ENCODE results near the gene IGSF21. TPM values are rescaled to one million over a fixed set of nuclear protein-coding genes. Genes with fewer than 3 reads are reported as not detected.

IGSF21 gene
- total and polyA plus RNA-seq, 2 donors from 2014 or later: 1.4 to 6.6 TPM

- Histone ChIP-seq H3K4me1 (ENCODE audit: control insufficient read depth in 2 of 3, insufficient read depth in 2 of 3, low read depth in 1 of 3, low read length in 3 of 3) (no peaks in the 10 kb centered on the region), H3K27ac (ENCODE audit: low read depth in 2 of 2, low read length in 2 of 2) (no peak overlapping the region), H3K27me3 (ENCODE audit: control insufficient read depth, insufficient read depth, low read length) (no peaks in the 10 kb centered on the region), H3K9ac (ENCODE audit: low read length in 3 of 3) (no peak overlapping the region), H3K4me3 (ENCODE audit: low read length in 3 of 3) (no peak overlapping the region), H3K9me3 (ENCODE audit: control insufficient read depth in 2 of 3, insufficient read depth in 1 of 3, low read length in 3 of 3) (peaks cover 0 to 2% (median 0%) of the 10 kb centered on the region in 3 donors), H3K36me3 (ENCODE audit: control insufficient read depth in 2 of 3, insufficient read depth in 3 of 3, low read length in 3 of 3) (no peaks in the 10 kb centered on the region)
- TF ChIP-seq CTCF (IDR thresholded peaks at IDR 0.05; ENCODE audit: borderline replicate concordance, extremely low read depth, insufficient read depth): no peak
- FAIRE-seq (no peak), DNase-seq (peak in 1 of 5 donors; percentile 11)
- intact Hi-C loops (cut with DNase I): no loop called here
These were observed 145.5 kb downstream of the IGSF21 start for GRCh38 chr1:18253093-18253492.

- FAIRE-seq (no peak), DNase-seq (peak in 4 of 5 donors; percentile 84 to 92 (median 91))
- no peaks in the 10 kb centered on the region for H3K36me3 ChIP-seq (ENCODE audit: control insufficient read depth in 2 of 3, insufficient read depth in 3 of 3, low read length in 3 of 3)
- no peak overlapping the region for H3K4me3 ChIP-seq (ENCODE audit: low read length in 3 of 3)
- no peaks in the 10 kb centered on the region for H3K4me1 ChIP-seq (ENCODE audit: control insufficient read depth in 2 of 3, insufficient read depth in 2 of 3, low read depth in 1 of 3, low read length in 3 of 3)
- TF ChIP-seq CTCF (IDR thresholded peaks at IDR 0.05; ENCODE audit: borderline replicate concordance, extremely low read depth, insufficient read depth): no peak
- H3K27me3 ChIP-seq (ENCODE audit: control insufficient read depth, insufficient read depth, low read length): no peaks in the 10 kb centered on the region
- H3K9ac ChIP-seq (ENCODE audit: low read length in 3 of 3): no peak overlapping the region
- no peak overlapping the region for H3K27ac ChIP-seq (ENCODE audit: low read depth in 2 of 2, low read length in 2 of 2)
- no peaks in the 10 kb centered on the region for H3K9me3 ChIP-seq (ENCODE audit: control insufficient read depth in 2 of 3, insufficient read depth in 1 of 3, low read length in 3 of 3)
- intact Hi-C loops (cut with DNase I): no loop called here
These were observed 149.0 kb downstream of the IGSF21 start for GRCh38 chr1:18256282-18257235.

DNA sequence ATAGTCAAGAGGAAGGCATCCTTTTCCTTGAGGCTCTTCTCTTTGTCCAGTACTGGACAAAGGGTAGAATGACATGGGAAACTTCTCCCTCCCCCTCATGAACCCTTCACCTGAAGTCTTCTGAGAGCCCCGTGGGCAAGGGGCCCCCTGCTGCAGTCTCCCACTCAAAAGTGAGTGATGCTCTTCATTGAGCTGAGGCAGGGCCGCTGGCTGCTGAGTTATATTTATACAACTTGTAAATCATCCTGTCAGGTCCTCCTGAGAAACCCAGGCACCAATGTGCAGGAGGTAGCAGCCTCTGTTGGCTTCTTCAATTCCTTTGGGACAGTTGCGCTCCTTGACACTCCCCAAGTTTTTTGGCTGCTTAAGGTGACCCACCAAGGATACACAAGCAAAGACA lies 150.2 kb downstream of the IGSF21 start:
- Histone ChIP-seq H3K9me3 (ENCODE audit: control insufficient read depth in 2 of 3, insufficient read depth in 1 of 3, low read length in 3 of 3) (no peaks in the 10 kb centered on the region), H3K4me3 (ENCODE audit: low read length in 3 of 3) (no peak overlapping the region), H3K36me3 (ENCODE audit: control insufficient read depth in 2 of 3, insufficient read depth in 3 of 3, low read length in 3 of 3) (no peaks in the 10 kb centered on the region), H3K4me1 (ENCODE audit: control insufficient read depth in 2 of 3, insufficient read depth in 2 of 3, low read depth in 1 of 3, low read length in 3 of 3) (no peaks in the 10 kb centered on the region), H3K27me3 (ENCODE audit: control insufficient read depth, insufficient read depth, low read length) (peaks cover 3% of the 10 kb centered on the region), H3K9ac (ENCODE audit: low read length in 3 of 3) (no peak overlapping the region), H3K27ac (ENCODE audit: low read depth in 2 of 2, low read length in 2 of 2) (no peak overlapping the region)
- DNase-seq (no peak), FAIRE-seq (no peak)
- no peak for TF ChIP-seq CTCF (IDR thresholded peaks at IDR 0.05; ENCODE audit: borderline replicate concordance, extremely low read depth, insufficient read depth)
- intact Hi-C loops (cut with DNase I): no loop called here
